Kidney epithelial cell (primary cell): ENCODE results near the gene AMD1. TPM values are rescaled to one million over a fixed set of nuclear protein-coding genes. Genes with fewer than 3 reads are reported as not detected.
"Not testable (repeated sequence)": the region's sequence is repeated elsewhere in the genome, so short reads cannot be mapped to it uniquely, and the experiment has no call there.

Source experiments
- DNase-seq: peaks from one replicate; pipeline ENCODE4 v3.0.0-alpha.2; 2010; ENCODE audit warnings: low read depth
- H3K27me3 ChIP-seq: 2 replicates; pipeline ENCODE4 v1.6.0; 2011; ENCODE audit warnings: low read length; ENCODE audit not compliant: control insufficient read depth, insufficient read depth
- H3K36me3 ChIP-seq: 2 replicates; pipeline ENCODE4 v1.5.1; 2011; ENCODE audit warnings: low read length; ENCODE audit not compliant: control insufficient read depth, insufficient read depth
- H3K4me3 ChIP-seq: 2 replicates; pipeline ENCODE4 v1.5.1; 2011; ENCODE audit warnings: low read depth, mild to moderate bottlenecking, control low read depth, low read length
- CTCF ChIP-seq: IDR thresholded peaks from 2 replicates; pipeline ENCODE4 v1.5.1; 2011; ENCODE audit warnings: mild to moderate bottlenecking, moderate library complexity, low read length, control low read depth, inconsistent platforms; ENCODE audit not compliant: insufficient read depth, poor library complexity, severe bottlenecking
- total RNA-seq: library from RNA; depleted of rRNA; stranded (reverse); fragments of >200 nt; gene quantifications from 2 replicates; pipeline ENCODE4 v1.2.3, GENCODE V29; 2015

Gene AMD1
- total RNA-seq = 90.1 and 93.6 TPM in 2 replicates

DNA sequence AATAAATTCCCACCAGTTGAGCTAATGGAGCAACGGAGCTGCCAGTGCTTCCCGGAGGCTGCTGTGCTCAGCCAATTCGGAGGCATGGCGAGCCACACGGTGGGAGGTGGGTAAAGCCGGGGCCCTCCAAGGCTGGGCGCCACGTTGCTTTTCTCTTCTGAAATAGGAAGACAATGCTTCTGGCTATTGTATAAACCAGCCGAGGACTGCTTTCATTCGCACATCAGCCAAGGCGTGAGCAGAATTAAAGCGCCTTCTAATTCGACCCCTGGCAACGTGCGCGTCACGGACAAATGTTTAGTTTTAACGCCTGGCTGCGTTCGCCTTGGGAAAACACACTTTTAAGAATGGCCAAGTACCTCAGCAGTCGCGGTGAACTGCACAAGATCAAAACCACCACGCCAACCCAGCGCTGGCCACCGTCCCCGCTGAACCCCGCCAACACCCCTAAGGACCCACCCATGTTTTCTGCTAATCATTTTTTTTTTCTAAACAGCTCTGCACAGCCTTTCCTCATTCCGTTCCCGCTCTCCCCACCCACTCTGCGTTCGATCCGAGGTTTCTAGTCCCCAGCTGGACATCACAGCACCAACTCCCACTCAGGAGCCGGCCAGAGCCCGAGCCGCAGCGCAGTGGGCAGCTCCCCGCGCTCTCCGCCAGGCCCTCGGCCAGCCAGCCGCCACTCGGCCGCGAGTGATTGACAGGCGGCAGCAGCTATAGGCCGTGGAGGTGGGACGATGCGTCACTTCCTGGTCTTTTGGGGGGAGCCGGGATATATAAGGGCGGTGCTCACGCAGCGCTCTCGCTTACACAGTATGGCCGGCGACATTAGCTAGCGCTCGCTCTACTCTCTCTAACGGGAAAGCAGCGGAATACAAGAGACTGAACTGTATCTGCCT, at the start of gene AMD1:
TSS of gene AMD1 (plus strand) at position 805 of the 899 bp plus-strand sequence. CDS start 321 bp downstream, outside the sequence.
- TF ChIP-seq CTCF = no peak
- peak; percentile 89 for DNase-seq
- Histone ChIP-seq H3K27me3 (no peaks in the 10 kb centered on the region), H3K36me3 (no peaks in the 10 kb centered on the region), H3K4me3 (peak within 1 kb of the TSS; percentile 95)

DNA sequence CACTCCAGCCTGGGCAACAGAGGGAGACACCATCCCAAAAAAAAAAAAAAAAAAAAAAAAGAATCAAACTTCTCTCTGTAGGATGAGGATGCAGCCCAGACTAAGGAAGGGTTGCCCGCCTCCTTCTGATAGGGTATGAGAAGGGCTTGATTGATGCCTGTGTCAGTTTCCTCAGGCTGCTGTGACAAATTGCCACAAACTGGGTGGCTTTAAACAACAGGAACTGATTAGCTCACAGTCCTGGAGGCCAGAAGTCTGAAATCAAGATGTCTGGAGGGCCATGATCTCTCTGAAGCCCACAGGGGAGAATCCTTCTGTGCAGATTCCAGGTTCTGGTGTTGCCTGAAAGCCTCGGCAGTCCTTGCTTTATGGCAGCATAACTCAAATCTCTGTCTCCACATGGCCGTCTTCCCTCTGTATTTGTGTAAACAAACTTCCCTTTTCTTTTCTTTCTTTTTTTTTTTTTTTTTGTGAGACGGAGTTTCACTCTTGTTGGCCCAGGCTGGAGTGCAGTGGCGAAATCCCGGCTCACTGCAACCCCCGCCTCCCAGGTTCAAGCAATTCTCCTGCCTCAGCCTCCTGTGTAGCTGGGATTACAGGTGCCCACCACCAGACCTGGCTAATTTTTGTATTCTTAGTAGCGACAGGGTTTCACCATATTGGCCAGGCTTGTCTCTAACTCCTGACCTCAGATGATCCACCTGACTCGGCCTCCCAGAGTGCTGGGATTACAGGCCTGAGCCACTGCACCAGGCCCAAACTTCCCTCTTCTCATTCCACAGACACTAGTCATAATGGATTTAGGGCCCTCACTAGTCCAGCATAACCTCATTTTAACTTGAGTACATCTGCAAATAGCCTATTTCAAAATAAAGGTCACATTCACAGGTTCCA, 48.1 kb upstream of the AMD1 start:
- Histone ChIP-seq H3K27me3 (no peaks in the 10 kb centered on the region), H3K36me3 (no peaks in the 10 kb centered on the region), H3K4me3 (no peak overlapping the region)
- TF ChIP-seq CTCF = no peak
- no peak for DNase-seq

GRCh38 chr6:110828396-110828795, 46.2 kb upstream of the AMD1 start:
- TF ChIP-seq CTCF = no peak
- DNase-seq = no peak
- Histone ChIP-seq H3K36me3 (no peaks in the 10 kb centered on the region), H3K4me3 (no peak overlapping the region), H3K27me3 (no peaks in the 10 kb centered on the region)

DNA sequence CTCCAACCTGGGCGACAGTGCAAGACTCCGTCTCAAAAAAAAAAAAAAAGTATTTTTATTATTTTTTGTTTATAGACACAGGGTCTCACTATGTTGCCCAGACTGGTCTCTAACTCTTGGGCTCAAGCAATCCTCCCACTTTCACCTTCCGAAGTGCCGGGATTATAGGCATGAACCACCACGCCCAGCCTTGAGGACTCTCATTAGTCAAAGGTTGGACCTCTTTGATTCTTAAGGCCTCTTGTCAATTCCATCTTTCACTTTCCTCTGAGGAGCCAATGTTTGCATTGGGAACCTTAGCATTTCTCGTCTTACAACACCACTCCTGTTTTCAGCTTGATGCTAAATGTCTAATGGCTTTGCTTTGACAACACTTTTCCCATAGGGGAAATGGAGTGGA, 43.2 kb upstream of the AMD1 start:
- H3K27me3 ChIP-seq = no peaks in the 10 kb centered on the region
- no peak overlapping the region for H3K4me3 ChIP-seq
- TF ChIP-seq CTCF = no peak
- DNase-seq = no peak
- H3K36me3 ChIP-seq = no peaks in the 10 kb centered on the region

DNA sequence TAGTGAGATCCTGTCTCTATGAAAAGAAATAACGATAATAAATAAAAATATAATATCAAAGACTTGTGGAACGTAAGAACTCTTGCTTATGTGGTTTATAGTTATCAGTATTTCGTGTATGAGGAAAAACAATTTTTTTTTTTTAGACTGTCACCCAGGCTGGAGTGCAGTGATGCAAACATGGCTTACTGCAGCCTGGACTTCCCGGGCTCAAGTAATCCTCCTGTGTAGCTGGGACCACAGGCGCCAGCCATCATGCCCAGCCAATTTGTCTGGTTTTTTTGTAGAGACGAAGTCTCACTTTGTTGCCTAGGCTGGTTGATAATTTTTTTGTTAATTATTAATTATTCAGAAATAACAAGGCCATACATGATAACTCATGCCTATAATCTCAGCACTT, 40.8 kb upstream of the AMD1 start:
- no peak for TF ChIP-seq CTCF
- Histone ChIP-seq H3K27me3 (no peaks in the 10 kb centered on the region), H3K4me3 (no peak overlapping the region), H3K36me3 (no peaks in the 10 kb centered on the region)
- DNase-seq = no peak

DNA sequence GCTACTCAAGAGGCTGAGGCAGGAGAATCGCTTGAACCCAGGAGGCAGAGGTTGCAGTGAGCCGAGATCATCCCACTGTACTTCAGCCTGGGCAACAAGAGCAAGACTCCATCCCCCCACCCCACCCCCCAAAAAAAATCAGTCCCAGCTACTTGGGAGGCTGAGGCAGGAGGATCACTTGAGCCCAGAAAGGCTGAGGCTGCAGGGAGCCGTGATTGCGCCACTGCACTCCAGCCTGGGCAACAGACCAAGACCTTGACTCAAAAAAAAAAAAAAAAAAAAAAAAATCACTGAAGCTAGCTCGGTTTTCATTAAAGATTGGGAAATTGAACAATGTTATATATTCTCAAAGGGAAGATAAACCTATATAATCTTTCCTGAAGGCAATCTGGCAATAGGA, 38.8 kb upstream of the AMD1 start:
- not testable (repeated sequence) for H3K36me3 ChIP-seq, DNase-seq, H3K4me3 ChIP-seq, H3K27me3 ChIP-seq
